Right renal cortex interstitium (tissue), 3 donors: ENCODE measurements around the gene RPL9. TPM values are rescaled to one million over a fixed set of nuclear protein-coding genes. Genes with fewer than 3 reads are reported as not detected.
A peak's percentile ranks its signal among the peaks of the same experiment; 100 is the strongest.

Experiments used
- DNase-seq, 3 donors: peaks; one replicate each; pipeline ENCODE4 v3.0.0-alpha.2; 2013; ENCODE audit warnings: low read depth in 3 of 3, low spot score in 2 of 3
- polyA plus RNA-seq, 3 donors: library from polyadenylated mRNA; unstranded; fragments of 120-200 nt; gene quantifications; one replicate each; pipeline ENCODE4 v1.2.1, GENCODE V29; 2013; ENCODE audit not compliant: insufficient read length in 3 of 3

Gene RPL9
- polyA plus RNA-seq, 3 donors = 503 to 1,797 (median 560) TPM

DNA sequence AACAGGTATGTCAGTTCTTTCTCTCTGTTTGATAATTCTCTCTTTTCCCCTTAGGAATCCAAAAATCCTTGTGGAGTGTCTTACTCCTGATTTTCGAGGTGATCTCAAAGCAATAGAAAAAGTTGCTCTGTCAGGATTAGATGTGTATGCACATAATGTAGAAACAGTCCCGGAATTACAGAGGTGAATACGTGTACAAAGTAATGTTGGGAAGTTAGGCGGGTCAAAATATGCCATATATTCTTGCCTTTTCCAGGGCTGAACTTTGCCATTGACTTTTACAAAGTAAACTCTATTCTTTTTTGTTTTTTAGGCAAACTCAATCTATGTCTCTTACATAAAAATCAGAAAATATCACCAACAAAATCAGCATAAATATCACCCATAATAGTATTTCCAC is 8.7 kb upstream of the RPL9 start:
- no peak for DNase-seq

DNA sequence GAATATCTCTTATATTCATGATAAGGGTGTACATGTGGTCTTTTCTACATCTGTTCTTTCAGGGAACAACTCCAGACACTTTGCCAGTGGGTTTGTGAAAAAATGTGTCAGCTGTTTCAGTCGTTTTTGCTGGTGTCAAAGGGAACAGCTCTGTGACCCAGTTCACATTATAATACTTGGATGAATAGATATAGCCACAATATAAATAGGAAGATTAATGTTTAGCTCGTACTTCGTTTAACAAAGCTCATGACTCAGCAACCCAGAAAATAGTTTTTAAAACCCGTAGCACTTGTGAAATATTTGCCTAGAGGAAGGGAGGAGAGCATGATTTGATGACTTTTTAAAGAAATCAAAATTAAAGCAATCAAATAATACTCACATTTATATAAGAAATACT is 8.0 kb upstream of the RPL9 start:
- DNase-seq = no peak

DNA sequence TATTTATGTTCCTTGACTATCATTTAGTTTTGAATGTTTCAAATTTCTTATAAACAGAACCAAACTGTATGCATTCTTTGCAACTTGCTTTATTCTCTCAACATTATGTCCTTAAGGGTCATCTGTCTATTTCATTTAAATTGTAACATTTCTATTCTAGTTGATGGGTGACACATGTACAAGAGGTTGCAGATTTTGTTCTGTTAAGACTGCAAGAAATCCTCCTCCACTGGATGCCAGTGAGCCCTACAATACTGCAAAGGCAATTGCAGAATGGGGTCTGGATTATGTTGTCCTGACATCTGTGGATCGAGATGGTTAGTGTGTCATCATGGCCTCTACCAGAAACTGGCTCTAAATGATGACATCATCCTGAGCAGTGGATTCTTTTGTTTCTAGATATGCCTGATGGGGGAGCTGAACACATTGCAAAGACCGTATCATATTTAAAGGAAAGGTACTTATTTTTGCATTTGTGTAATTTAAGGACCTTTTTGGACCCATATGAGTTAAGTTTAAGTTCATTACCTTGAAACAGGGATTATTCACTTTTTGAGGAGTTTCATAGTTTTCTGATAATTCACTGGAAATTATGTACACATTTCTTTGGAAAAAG is 6.3 kb upstream of the RPL9 start:
- no peak for DNase-seq

DNA sequence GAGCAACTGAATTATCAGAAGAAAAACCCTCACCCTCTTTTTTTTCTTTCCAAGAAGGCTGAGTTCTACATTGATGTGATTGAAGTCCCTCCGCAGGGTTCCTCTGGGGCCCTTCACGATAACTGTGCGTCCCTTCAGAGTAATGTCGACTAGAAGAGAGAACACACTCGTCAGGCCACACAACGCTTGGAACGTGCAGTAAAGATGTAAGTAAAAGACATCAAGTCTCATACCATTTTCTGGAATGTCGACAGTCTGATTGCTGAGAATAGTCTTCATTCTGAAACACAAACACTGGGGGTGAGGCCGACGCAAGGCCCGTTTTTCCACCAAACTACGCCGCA is 589 bp downstream of the RPL9 start:
- peak in 2 of 3 donors; percentile 34 to 54 for DNase-seq

DNA sequence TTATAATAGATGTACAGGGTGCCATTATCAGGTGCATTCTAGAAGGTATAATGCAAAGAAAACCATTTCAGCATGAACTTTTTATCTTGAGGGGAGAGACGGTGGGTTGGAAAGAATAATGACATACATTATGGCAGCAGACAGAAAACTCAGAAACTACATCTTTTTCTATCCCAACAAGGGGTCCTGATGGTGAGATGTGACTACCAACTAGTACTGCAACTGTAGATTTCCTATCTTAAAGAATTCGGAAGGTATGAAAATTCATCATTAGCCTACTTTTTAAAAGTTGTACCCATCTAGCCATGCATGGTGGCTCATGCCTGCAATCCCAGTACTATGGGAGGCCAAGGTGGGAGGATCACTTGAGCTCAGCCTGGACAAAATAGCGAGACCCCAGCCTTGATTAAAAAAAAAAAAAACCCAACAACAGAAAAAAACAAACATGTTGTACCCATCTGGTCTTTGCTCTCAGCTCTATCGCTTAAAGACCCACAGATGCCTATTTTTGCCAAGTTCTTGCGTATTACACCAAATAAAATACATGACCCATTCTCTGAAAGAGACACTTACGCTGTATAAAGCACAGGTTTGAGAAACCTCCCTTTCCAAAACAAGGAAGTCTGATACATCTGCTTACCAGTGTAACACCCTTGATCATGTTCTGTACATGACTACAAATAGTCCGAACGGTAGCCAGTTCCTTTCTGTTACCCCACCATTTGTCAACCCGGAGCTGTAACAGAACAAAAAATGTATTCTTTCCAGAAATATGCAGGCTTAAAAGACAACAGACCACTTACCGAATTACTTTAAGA is 1.6 kb downstream of the RPL9 start:
- no peak for DNase-seq

DNA sequence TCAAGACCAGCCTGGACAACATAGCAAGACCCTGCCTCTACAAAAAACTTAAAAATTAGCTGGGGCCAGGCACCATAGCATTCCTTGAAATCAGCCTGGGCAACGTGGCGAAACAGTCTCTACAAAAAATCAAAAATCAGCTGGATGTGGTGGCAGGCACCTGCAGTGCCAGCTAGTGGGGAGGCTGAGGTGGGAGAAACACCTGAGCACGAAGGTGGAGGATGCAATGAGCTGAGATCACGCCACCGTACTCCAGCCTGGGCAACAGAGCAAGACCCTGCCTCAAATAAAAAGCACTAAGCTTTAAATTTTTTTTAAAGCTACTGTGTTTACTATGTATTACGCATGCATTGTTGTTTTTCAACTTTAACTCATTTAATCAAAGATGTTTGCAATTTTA is 3.2 kb downstream of the RPL9 start:
- no peak for DNase-seq

DNA sequence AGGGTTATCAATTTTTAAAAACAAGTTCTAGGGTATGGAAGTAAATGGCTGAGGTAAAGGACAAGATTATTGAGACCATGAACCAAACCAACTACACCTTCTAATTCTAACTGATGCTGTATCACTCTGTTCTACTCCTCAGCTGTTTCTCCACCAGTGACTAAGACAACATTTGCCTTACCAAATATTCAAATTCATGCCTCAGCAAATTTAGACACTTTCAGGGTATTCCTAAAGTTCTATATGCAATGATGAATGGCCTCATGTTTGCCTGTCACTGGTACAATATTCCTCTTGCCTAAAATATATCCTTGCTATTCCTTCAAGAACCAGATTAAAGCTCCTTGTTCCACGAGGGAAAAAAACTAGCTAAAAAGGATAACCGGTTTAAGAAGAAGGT is 5.0 kb downstream of the RPL9 start:
- DNase-seq = no peak

DNA sequence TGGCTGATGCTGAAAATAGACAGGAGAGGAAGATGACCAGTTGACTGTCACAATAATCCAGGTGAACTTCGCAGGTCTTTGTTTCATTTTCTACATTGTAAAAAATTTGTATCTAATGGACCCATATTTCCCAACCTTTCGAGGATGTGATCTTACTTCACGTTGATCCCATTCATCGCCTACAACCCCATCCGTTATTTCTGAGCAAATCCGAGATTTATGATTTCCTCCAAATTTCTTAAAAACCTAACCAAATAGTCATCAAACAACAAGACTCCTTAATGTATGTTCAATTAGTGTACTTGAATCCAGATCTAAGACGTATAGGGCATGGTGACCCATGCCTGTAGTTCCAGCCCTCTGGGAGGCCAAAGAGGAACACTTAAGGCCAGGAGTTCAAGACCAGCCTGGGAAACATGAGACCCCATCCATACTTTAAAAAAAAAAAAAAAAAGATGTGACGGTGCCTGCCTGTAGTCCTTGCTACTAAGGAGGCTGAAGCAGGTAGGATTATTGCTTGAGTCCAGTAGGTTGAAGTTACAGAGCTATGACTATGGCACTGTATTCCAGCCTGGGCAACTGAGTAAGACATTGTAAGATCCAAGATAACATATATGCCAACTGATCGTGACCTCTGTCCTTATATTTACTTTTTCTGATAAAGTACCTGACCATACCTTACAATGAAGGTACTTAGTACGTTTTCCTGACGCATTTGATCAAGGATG is 5.7 kb downstream of the RPL9 start:
- no peak for DNase-seq

DNA sequence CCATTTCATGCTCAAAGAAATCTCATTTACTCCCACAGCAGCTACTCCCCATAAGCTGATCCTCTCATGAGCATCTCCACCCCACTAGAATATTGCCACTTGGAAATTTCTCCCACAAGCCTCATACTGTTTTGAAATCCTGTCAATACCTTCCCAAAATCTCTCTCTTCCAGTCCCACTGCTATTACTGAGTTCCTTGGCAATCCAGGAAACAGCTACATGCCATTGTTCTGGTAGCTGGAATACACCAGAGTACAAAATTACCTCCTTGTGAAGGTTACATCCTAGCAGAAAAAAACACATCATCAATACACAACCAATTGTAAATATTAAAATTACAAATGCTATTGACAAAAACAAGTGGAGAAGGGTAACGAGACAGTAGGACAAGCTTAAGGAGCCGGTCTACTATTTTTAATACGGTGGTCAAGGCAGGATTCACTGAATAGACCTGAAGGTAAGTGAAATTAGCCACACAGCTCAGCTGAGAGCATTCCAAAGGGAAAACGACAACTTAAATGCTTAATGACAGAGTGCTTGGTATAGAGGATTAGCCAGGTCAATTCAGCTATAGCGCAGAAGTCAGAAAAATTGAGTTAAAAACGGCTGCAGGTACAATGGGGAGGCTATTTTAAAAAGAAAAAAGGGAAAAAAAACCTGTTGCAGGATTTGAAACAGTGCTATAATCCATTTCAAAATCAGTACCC is 6.4 kb downstream of the RPL9 start:
- DNase-seq = no peak

DNA sequence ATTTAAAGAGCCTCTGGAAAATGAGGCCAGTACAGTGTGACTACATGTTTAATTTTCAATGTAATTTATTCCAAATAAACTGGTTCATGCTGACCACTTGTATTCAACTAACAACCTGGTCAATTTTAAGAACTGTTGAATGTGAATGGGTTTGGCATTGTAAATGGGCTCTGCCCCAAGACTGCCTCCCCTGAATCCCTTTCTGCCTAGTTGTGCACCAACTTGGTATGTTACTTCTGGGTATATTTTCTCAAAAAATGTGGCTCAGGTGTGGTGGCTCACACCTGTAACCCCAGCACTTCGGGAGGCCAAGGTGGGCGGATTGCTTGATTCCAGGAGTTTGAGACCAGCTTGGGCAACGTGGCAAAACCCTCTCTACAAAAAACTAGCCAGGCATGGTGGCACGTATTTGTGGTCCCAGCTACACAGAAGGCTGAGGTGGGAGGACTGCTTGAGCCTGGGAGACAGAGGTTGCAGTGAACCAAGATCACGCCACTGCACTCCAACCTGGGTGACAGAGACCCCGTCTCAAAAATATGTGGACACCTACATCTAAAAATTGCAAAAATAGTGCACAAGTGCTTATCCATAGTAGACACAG is 7.2 kb downstream of the RPL9 start:
- DNase-seq = no peak

DNA sequence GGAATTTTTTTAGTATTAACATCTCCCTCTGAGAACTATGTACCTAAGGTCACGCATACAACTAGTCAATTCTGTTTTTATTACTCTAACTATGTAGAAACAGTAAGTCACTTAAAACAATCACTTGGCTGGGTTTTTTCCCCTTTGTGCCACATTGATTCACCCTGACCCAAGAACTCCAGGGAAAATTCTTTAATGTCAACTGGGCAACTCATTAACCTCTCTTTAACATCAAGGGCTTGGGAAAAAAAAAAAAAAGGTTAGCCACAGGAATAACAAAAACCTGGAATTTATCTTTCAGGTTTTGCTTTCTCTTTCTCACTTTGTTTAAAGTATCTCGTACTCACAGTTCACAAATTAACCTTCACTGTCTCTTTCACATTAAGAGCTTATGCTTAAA is 8.1 kb downstream of the RPL9 start:
- no peak for DNase-seq

DNA sequence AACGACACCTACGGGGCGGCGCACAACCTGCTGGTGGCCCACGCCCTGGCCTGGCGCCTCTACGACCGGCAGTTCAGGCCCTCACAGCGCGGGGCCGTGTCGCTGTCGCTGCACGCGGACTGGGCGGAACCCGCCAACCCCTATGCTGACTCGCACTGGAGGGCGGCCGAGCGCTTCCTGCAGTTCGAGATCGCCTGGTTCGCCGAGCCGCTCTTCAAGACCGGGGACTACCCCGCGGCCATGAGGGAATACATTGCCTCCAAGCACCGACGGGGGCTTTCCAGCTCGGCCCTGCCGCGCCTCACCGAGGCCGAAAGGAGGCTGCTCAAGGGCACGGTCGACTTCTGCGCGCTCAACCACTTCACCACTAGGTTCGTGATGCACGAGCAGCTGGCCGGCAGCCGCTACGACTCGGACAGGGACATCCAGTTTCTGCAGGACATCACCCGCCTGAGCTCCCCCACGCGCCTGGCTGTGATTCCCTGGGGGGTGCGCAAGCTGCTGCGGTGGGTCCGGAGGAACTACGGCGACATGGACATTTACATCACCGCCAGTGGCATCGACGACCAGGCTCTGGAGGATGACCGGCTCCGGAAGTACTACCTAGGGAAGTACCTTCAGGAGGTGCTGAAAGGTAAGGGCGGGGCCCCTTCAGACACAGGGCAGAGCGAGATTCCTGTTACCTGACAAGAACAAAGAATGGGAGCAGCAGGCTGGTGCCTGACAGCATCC is 11.7 kb downstream of the RPL9 start:
- DNase-seq = peak in 1 of 3 donors; percentile 37

DNA sequence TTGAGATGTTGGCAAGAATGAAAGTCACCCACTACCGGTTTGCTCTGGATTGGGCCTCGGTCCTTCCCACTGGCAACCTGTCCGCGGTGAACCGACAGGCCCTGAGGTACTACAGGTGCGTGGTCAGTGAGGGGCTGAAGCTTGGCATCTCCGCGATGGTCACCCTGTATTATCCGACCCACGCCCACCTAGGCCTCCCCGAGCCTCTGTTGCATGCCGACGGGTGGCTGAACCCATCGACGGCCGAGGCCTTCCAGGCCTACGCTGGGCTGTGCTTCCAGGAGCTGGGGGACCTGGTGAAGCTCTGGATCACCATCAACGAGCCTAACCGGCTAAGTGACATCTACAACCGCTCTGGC is 12.3 kb downstream of the RPL9 start:
- DNase-seq = no peak

DNA sequence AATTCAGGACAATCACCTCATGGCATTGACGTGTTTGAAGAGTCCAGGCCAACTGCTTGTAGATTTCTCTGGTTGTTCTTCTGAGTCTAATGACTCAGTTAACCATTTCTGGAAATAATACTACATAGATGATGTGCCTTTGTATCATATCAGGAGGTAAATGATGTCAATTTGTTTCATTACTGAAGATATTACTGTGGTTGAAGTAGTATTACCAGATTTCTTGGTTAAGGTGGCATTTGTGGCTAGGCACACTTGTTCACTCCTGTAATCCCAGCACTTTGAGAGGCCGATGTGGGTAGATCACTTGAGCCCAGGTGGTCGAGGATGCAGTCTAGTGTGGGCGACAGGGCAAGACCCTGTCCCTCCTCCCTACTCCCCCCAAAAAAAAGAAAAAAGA is 15.7 kb downstream of the RPL9 start:
- DNase-seq = no peak

DNA sequence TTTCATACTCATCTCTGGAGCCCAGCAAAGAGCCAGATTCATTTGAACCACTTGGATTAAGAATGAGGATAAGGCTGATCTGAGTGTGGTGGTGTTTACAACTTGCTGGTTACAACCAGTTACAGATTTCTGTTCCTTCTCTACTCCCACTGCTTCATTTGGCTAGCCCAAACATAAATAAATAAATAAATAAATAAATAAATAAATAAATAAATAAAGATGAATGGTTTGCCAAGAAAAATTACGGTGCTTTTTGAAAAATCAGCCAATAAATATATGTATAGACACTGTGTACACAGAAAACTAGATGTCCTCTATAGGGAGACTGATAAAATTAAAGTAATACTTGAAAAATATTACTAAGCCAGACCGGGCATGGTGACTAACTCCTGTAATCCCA is 17.1 kb downstream of the RPL9 start:
- no peak for DNase-seq

DNA sequence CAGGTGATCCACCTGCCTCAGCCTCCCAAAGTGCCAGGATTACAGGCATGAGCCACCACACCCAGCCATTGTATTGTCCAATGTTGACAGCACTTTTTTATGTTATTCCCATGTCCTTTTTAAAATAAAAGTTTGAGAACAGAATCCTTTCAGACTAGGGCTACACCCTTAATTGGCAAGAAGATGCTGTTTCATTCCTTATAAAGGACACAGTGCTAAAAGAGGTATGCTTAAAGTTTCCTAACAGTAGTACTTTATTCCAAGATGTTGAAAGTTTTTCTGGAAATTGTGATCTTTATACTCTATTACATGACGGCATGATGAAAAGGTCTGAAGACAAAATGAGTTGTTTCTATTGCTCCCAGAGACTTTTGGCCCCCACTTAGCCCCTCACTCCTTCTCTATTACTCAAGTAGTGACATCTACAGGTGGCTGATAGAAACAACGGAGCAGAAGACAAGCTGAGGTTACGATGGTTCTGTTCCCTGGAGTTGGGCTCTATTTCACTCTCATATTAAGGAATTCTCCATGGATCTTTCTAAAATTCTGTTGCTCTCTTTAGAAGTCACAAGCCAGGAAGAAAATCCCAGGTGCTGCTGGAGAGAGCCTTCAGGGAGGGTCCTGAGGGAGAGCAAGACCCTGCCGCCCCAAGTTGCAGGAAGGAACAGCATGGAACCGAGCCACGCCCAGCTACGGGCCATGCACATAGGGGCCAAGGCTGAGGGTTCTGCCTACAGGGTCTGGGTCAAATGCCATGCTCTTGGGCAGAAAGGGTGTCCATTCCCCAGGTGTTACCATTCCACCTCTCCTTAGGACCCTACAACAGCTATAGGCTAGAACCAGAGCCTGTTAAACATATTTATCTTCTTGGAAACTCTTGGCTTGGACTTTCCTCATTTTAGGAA is 22.8 kb downstream of the RPL9 start:
- no peak for DNase-seq

DNA sequence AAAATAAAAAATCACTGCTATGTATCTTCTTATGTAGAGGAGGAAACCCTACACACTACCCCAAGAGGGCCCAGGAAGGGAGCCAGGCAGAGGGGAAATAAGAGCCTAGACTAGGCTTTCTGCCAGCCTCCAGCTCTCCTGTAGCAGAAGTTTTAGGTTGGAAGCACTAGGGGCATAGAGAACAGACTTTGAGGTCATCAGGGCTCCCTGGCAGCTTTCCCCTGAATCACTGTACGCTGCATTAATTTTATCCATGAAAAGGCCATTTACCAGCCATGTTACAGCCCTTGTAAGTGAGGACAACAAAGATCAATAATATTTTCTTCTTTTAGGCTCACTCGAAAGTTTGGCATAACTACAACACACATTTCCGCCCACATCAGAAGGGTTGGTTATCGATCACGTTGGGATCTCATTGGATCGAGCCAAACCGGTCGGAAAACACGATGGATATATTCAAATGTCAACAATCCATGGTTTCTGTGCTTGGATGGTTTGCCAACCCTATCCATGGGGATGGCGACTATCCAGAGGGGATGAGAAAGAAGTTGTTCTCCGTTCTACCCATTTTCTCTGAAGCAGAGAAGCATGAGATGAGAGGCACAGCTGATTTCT is 24.7 kb downstream of the RPL9 start:
- DNase-seq = no peak

DNA sequence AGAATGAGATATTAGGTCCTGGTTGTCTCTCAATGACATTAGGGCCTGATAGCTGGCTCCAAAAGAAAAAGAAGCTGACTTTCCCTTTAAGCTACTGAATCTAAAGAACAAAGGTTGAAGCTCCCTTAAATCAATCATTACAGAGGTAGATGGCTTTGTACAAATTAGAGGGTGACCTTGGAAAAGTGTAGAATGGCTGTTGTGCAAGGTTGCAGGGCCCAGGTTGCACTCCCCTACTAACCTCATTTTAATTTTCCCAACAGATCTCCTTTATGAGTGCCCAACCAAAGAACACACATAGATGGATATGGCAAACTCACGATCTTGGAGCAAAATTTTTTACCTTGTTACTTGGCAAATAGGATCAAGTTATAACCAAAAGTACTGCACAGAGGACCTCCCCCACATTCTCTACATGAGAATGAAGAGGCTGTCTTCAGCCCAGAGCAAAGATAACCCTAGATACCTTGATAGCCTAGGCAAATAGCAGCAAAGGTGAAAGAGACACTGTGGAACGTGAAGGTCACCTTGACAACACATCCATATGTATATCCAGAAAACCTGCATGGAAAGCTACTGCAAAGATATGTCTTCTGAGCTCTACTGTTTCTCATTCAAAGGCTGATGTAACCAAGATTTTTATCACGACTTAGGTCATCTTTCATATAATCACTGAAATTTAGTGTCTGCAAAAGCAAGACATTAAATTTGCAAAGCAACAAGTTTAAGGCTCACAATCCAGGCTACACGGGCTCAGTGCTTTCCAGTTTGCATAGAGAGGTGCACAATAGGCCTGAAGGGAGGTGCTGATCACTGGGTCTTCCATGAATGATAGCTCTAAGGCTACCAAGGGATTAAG is 29.0 kb downstream of the RPL9 start:
- no peak for DNase-seq
